ENCODE measurements around the gene ZNF598.
"Not testable (repeated sequence)": the region's sequence is repeated elsewhere in the genome, so short reads cannot be mapped to it uniquely, and the experiment has no call there.

The ZNF598 gene

GRCh38 chr16:1974157-1975070 lies 35.2 kb downstream of the ZNF598 start:
- no peak for DNase-seq

GRCh38 chr16:1973461-1974156 lies 36.0 kb downstream of the ZNF598 start:
- no peak for DNase-seq

- no peak for DNase-seq
Measured at GRCh38 chr16:1972490-1972877, 37.1 kb downstream of the ZNF598 start.

- DNase-seq, result peak; percentile 70
Measured at GRCh38 chr16:1971796-1972489, 37.7 kb downstream of the ZNF598 start, which contains the start of gene TBL3. Gene TBL3, plus strand, starts transcription at chr16:1972053. Its CDS starts 112 bp downstream, at chr16:1972165.

GRCh38 chr16:1968146-1968953 lies 41.3 kb downstream of the ZNF598 start:
- DNase-seq, result no peak

GRCh38 chr16:1966460-1966859 lies 43.2 kb downstream of the ZNF598 start, which contains the start of gene RNF151:
Gene RNF151, plus strand, starts transcription at chr16:1966856. Its CDS starts 26 bp downstream, at chr16:1966882.
- DNase-seq, result no peak

- no peak for DNase-seq
Measured at GRCh38 chr16:1965396-1966001, 44.1 kb downstream of the ZNF598 start.

GRCh38 chr16:1964506-1965395 lies 44.9 kb downstream of the ZNF598 start, which contains the start of gene RPS2:
Gene RPS2, minus strand, starts transcription at chr16:1964826. Its CDS starts 201 bp downstream, at chr16:1964625.
- DNase-seq, result peak; percentile 84

GRCh38 chr16:1963806-1964505 lies 45.7 kb downstream of the ZNF598 start:
- DNase-seq, result no peak

GRCh38 chr16:1962161-1963153 lies 47.2 kb downstream of the ZNF598 start:
- not testable (repeated sequence) for DNase-seq

- no peak for DNase-seq
Measured at GRCh38 chr16:1961651-1962067, 48.0 kb downstream of the ZNF598 start.

- no peak for DNase-seq
Measured at GRCh38 chr16:1960665-1961630, 48.7 kb downstream of the ZNF598 start.

- peak; percentile 39 for DNase-seq
Measured at GRCh38 chr16:1959269-1960039, 50.2 kb downstream of the ZNF598 start, which contains the start of gene NDUFB10. Gene NDUFB10, plus strand, starts transcription at chr16:1959538. Its CDS starts 87 bp downstream, at chr16:1959625.

- DNase-seq, result no peak
Measured at GRCh38 chr16:1958715-1959268, 50.8 kb downstream of the ZNF598 start.

- not testable (repeated sequence) for DNase-seq
Measured at GRCh38 chr16:1958143-1958491, 51.5 kb downstream of the ZNF598 start.

Data from NCI-H748 treated with DMSO at 0.1 percent for 48 hours (cell line).